Measurements from ENCODE around the gene DNAJC11. TPM values are rescaled to one million over a fixed set of nuclear protein-coding genes. Genes with fewer than 3 reads are reported as not detected.
A peak's percentile ranks its signal among the peaks of the same experiment; 100 is the strongest.

The DNAJC11 gene
- total RNA-seq, 3 donors from 2014 or later (not counting 1 experiment from before 2014, with no cell fraction given) = 28.7 to 40.1 (median 36.2) TPM

- Mint-ChIP-seq H3K27me3 (ENCODE audit: low read depth in 2 of 2) (no peaks in the 10 kb centered on the region), H3K27ac (no peak overlapping the region), H3K36me3 (no peaks in the 10 kb centered on the region), H3K4me1 (peaks cover 17 to 40% of the 10 kb centered on the region in 2 donors), H3K9me3 (no peaks in the 10 kb centered on the region), H3K4me3 (no peak overlapping the region)
- intact Hi-C loops (cut with micrococcal nuclease) = no loop called here
- 98% methylated on average over 7 of the region's 7 CpGs for WGBS (ENCODE audit: insufficient coverage)
- DNase-seq (no peak), ATAC-seq (no peak)
- Histone ChIP-seq H3K27me3 (ENCODE audit: control insufficient read depth, insufficient read depth, low read length) (no peaks in the 10 kb centered on the region), H3K36me3 (ENCODE audit: control insufficient read depth, insufficient read depth, low read length) (peaks cover 26% of the 10 kb centered on the region), H3K9me3 (ENCODE audit: control insufficient read depth, insufficient read depth, low read length) (no peaks in the 10 kb centered on the region), H3K4me3 (ENCODE audit: low read length) (no peak overlapping the region), H3K27ac (ENCODE audit: low read length) (no peak overlapping the region), H3K4me1 (ENCODE audit: control insufficient read depth, insufficient read depth, low read length) (peaks cover 27% of the 10 kb centered on the region)
- no peak for TF ChIP-seq CTCF (IDR thresholded peaks at IDR 0.05)
Measured at GRCh38 chr1:6585841-6586240, 115.8 kb downstream of the DNAJC11 start.

GRCh38 chr1:6585081-6585722 lies 116.4 kb downstream of the DNAJC11 start:
- H3K27me3 Mint-ChIP-seq (ENCODE audit: low read depth in 2 of 2) = no peaks in the 10 kb centered on the region
- intact Hi-C loops (cut with micrococcal nuclease) = no loop called here
- TF ChIP-seq CTCF (IDR thresholded peaks at IDR 0.05) = no peak
- 94% methylated on average over 12 of the region's 12 CpGs for WGBS (ENCODE audit: insufficient coverage)
- no peaks in the 10 kb centered on the region for H3K9me3 Mint-ChIP-seq
- H3K4me3 Mint-ChIP-seq = no peak overlapping the region
- H3K4me1 Mint-ChIP-seq = peaks cover 18 to 40% of the 10 kb centered on the region in 2 donors
- peaks cover 31% of the 10 kb centered on the region for H3K4me1 ChIP-seq (ENCODE audit: control insufficient read depth, insufficient read depth, low read length)
- no peaks in the 10 kb centered on the region for H3K36me3 Mint-ChIP-seq
- no peaks in the 10 kb centered on the region for H3K9me3 ChIP-seq (ENCODE audit: control insufficient read depth, insufficient read depth, low read length)
- no peak overlapping the region for H3K4me3 ChIP-seq (ENCODE audit: low read length)
- H3K36me3 ChIP-seq (ENCODE audit: control insufficient read depth, insufficient read depth, low read length) = peaks cover 23% of the 10 kb centered on the region
- H3K27ac Mint-ChIP-seq = peak overlapping the region; percentile 9 to 64
- ATAC-seq (no peak), DNase-seq (no peak)
- H3K27ac ChIP-seq (ENCODE audit: low read length) = no peak overlapping the region
- H3K27me3 ChIP-seq (ENCODE audit: control insufficient read depth, insufficient read depth, low read length) = no peaks in the 10 kb centered on the region

Other genes starting within 250 kb of the DNAJC11 start
- 10 to 100 TPM; 14.5 to 41.5 (median 19.9) TPM for gene TNFRSF25, start 235.6 kb downstream of the DNAJC11 start, total RNA-seq
- gene PLEKHG5, start 210.1 kb downstream of the DNAJC11 start, total RNA-seq = 1 to 10 TPM in 1 of 3 donors, under 1 TPM in 2; 0.16 to 1.1 (median 0.54) TPM
- 10 to 100 TPM; 40.7 to 53.3 (median 52.0) TPM for gene NOL9, start 147.3 kb downstream of the DNAJC11 start, total RNA-seq
- not detected for gene TAS1R1, start 146.5 kb downstream of the DNAJC11 start, total RNA-seq
- 10 to 100 TPM; 45.6 to 56.4 (median 54.0) TPM for gene ZBTB48, start 121.8 kb downstream of the DNAJC11 start, total RNA-seq
- 10 to 100 TPM; 23.5 to 37.8 (median 28.9) TPM for gene KLHL21, start 98.9 kb downstream of the DNAJC11 start, total RNA-seq
- gene PHF13, start 88.1 kb downstream of the DNAJC11 start, total RNA-seq = 10 to 100 TPM in 2 of 3 donors, 1 to 10 TPM in 1; 7.3 to 14.2 (median 10.9) TPM
- 10 to 100 TPM; 11.7 to 23.4 (median 23.1) TPM for gene THAP3, start 76.9 kb downstream of the DNAJC11 start, total RNA-seq
- 10 to 100 TPM; 40.6 to 53.3 (median 44.9) TPM for gene CAMTA1, start 83.6 kb upstream of the DNAJC11 start, total RNA-seq

Measured in natural killer cell (primary cell).